GM19043 (cell line): ENCODE data around the gene ARHGAP27.

Source experiments
- ATAC-seq: cut with Tn5 transposase; IDR thresholded peaks from one replicate; pipeline ENCODE4 v1.9.1; 2021; ENCODE audit warnings: low read depth; ENCODE audit not compliant: unreplicated experiment

The ARHGAP27 gene

DNA sequence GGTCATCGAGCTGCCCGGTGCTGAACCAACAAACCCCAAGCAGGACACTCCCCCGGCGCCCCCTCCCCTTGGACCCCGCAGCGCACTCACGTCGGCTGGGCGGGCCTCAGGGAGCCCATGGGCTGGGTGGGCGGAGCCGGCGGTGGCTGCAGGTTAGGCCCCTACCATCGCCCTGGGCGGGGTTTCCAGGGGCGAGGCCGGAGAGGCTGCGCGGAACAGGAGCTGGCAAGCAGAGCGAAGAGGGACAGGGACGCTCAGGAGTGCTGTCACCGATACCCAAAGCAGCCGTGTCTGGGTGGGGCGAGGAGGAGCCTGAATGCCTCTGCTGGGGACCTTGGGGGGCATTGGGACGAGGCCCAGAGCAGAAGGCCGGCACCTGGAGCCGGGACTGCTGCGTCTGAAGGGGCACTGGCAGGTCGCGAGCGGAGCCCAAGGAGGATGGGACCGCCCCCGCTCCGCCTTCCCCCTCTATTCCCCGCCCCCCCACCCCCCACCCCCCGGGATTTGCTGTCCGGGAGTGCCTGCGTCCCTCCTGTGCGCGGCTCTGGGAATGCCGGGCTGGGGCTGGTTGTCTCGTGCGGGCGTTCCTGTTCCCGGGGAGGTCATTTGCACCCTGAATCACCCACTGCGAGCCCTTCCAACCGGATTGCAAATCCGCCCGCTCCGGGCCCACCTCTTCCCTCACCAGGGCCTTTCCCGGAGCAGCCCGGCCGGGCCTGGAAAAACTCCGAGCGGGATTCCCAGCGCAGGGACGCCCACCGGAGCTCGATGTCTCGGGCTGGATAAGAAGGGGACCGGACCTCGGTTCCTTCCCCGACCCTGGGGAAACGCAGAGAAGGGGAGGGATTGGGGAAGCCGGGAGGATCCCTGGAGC lies 902 bp downstream of the ARHGAP27 start:
- ATAC-seq: peak; percentile 47

GRCh38 chr17:45430738-45431530 lies 1.7 kb downstream of the ARHGAP27 start:
- no peak for ATAC-seq

- ATAC-seq: no peak
Observed at GRCh38 chr17:45430006-45430737, 2.5 kb downstream of the ARHGAP27 start.

- no peak for ATAC-seq
Observed at GRCh38 chr17:45429339-45430005, 3.2 kb downstream of the ARHGAP27 start.

GRCh38 chr17:45428931-45429338 lies 3.7 kb downstream of the ARHGAP27 start:
- ATAC-seq: no peak

- no peak for ATAC-seq
Observed at GRCh38 chr17:45428050-45428617, 4.5 kb downstream of the ARHGAP27 start.

DNA sequence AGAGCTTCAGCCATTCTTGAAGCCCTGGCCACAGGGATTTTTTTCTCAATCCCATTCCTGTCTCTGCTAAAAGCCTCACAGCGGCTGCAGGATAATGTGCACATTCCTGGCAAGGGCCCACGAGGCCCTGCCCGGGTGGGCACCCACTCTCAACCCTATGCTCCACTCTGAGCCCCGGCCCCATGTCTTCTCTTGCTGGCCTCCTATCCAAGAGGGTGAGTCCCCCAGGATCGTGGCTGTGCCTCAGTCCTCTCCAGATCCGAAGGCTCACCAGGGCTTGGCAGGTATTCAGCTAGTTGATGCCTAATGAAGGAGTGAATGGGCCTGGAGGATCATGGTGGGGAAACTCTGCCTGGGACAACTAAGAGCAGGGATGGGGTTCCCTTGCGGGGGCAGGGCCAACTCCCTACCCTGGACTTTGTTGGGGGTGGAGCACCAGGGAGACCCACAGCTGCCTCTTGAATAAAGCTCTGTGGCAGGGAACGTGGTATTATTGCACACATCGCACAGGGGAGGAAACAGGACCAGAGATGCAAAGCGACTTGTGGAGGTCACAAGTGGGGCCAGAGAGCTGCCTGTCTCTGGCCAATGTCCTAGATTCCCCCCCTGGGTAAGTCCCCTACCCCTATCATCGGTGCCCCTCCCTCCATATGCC lies 5.4 kb downstream of the ARHGAP27 start:
- ATAC-seq: no peak

DNA sequence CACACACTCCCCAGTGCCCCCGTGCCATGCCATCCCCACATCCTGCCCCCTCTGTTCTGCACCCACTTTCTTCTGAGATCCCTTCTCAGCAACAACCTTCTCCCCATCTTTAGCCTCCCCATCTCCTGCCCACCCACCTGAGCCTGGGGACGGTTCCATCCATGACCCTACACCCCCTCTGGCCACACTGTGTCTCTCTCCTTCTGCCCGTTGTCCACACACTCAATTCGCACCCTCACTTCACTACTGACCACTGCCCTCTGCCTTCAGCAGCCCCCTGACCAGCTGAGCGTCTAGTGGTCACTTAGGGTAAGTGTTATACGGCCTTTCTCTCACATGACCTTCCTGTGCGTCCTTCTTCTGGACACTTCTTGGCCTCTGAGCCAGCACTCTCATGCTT lies 6.1 kb downstream of the ARHGAP27 start:
- ATAC-seq: no peak

DNA sequence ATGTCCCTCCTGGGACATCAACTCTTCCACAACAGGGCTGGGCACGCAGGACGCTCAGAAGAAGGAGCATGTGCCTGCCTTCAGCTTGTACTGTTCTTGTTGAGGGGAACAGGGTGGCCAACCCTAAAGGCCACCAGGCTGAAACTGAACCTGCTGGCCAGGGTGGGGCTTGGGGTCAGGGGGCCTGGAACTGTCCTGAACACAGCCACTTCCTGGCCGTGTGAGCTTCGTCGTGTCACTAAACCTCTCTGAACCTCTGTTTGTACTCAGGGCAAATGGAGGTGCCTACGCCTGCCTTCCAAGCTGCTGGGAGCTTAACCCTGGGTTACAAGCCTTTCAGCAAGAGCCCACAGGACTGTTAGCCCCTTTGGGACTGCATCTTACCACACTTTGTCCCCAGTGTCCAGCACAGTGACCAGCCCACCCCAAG lies 6.7 kb downstream of the ARHGAP27 start:
- no peak for ATAC-seq

GRCh38 chr17:45425125-45425983 lies 7.3 kb downstream of the ARHGAP27 start:
- no peak for ATAC-seq

DNA sequence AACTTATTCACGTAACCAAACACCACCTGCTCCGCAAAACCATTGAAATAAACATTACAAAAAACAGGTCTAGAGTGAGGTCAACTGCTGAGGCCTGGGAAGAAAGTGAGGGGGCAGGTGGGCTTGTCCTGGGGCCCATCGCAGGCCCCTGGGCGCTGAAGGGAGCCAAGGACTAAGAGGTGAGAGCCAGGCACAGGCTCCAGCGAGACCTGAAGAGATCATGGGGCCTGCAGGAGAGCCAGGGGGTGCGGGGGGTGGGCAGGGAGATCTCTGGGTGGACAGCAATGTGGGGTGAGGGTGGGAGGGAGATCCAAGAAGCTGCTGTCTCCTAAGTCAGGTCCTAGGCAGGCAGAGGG lies 7.9 kb downstream of the ARHGAP27 start:
- ATAC-seq: no peak

- ATAC-seq: no peak
Observed at GRCh38 chr17:45423975-45424335, 8.7 kb downstream of the ARHGAP27 start.

- no peak for ATAC-seq
Observed at GRCh38 chr17:45423304-45423974, 9.2 kb downstream of the ARHGAP27 start.

- ATAC-seq: no peak
Observed at GRCh38 chr17:45414990-45415881, 17.4 kb downstream of the ARHGAP27 start.

- ATAC-seq: no peak
Observed at GRCh38 chr17:45413498-45413923, 19.2 kb downstream of the ARHGAP27 start.

- ATAC-seq: no peak
Observed at GRCh38 chr17:45411348-45412105, 21.1 kb downstream of the ARHGAP27 start.
